Thyroid gland (tissue), 4 donors: ENCODE measurements around the gene MED13.

Source experiments
- POLR2A ChIP-seq, 2 donors: fragments of 450-650 bp; IDR thresholded peaks; one replicate each; pipeline ENCODE4 v1.6.1; 2017; ENCODE audit warnings: antibody characterized with exemption in 2 of 2, mild to moderate bottlenecking in 2 of 2, moderate library complexity in 1 of 2
- TF ChIP-seq, protein P1 (sequence below), 6 experiments: fragments of 200-600 bp in 3 of 6; fragments of 450-650 bp in 3 of 6; sonication (generic) in 3 of 6; IDR thresholded peaks; one replicate each; pipeline ENCODE4 v1.5.1; 2016 to 2019; ENCODE audit warnings: antibody characterized with exemption in 6 of 6, mild to moderate bottlenecking in 2 of 6, inconsistent platforms in 1 of 6, moderate library complexity in 1 of 6

DNA sequence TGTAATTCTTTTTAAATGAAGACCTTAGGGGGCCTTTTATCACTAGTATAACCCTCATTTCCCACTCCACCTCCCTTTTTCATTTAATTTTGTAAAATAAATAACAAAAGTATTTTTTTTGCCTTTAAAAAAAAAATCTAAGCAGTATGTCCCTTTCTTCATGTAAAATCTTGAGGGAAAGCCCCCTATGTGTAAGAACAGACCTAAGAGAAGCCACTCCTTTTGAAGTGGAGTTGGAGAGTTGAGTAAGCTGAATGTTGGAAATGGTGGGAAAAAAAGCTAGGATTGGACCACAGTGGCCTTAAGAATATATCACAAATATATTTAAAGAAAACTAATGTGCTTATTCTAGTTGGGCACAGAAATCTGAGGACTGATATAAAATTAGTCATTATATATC lies 92.8 kb downstream of the MED13 start:
- TF ChIP-seq, protein P1, sequence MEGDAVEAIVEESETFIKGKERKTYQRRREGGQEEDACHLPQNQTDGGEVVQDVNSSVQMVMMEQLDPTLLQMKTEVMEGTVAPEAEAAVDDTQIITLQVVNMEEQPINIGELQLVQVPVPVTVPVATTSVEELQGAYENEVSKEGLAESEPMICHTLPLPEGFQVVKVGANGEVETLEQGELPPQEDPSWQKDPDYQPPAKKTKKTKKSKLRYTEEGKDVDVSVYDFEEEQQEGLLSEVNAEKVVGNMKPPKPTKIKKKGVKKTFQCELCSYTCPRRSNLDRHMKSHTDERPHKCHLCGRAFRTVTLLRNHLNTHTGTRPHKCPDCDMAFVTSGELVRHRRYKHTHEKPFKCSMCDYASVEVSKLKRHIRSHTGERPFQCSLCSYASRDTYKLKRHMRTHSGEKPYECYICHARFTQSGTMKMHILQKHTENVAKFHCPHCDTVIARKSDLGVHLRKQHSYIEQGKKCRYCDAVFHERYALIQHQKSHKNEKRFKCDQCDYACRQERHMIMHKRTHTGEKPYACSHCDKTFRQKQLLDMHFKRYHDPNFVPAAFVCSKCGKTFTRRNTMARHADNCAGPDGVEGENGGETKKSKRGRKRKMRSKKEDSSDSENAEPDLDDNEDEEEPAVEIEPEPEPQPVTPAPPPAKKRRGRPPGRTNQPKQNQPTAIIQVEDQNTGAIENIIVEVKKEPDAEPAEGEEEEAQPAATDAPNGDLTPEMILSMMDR (IDR thresholded peaks at IDR 0.05), result no peak
- no peak for TF ChIP-seq POLR2A (IDR thresholded peaks at IDR 0.05)
